Ishikawa (cell line): ENCODE data around the gene ZSCAN20.

ENCODE experiments used
- EGR1 ChIP-seq: IDR thresholded peaks from 2 replicates; pipeline ENCODE4 v1.6.1; 2012
- EP300 ChIP-seq: IDR thresholded peaks from 2 replicates; pipeline ENCODE4 v1.6.1; 2012; ENCODE audit warnings: borderline replicate concordance
- FOXM1 ChIP-seq: IDR thresholded peaks from 2 replicates; pipeline ENCODE4 v1.6.1; 2012; ENCODE audit warnings: low read depth, borderline replicate concordance
- MAX ChIP-seq: IDR thresholded peaks from 2 replicates; pipeline ENCODE4 v1.6.1; 2012
- NFIC ChIP-seq: IDR thresholded peaks from 2 replicates; pipeline ENCODE4 v1.6.1; 2012
- RAD21 ChIP-seq: IDR thresholded peaks from 2 replicates; pipeline ENCODE4 v1.6.1; 2012; ENCODE audit warnings: low read depth
- REST ChIP-seq: IDR thresholded peaks from 2 replicates; pipeline ENCODE4 v1.6.1; 2012; ENCODE audit warnings: low read depth, mild to moderate bottlenecking
- TAF1 ChIP-seq: IDR thresholded peaks from 2 replicates; pipeline ENCODE4 v1.6.1; 2012; ENCODE audit warnings: low read depth, mild to moderate bottlenecking
- YY1 ChIP-seq: IDR thresholded peaks from 2 replicates; pipeline ENCODE4 v1.6.1; 2012; ENCODE audit warnings: low read depth
- ZBTB7A ChIP-seq: IDR thresholded peaks from 2 replicates; pipeline ENCODE4 v1.6.1; 2012; ENCODE audit warnings: low read depth

GRCh38 chr1:33459691-33460090 is 12.8 kb upstream of the ZSCAN20 start:
- TF ChIP-seq NFIC (no peak), YY1 (no peak), EP300 (no peak), RAD21 (no peak), REST (no peak), FOXM1 (no peak), MAX (no peak), EGR1 (no peak), ZBTB7A (no peak), TAF1 (no peak)
